Upper lobe of left lung (tissue), 4 donors: ENCODE results near the gene PLK5.
"Not testable (repeated sequence)": the region's sequence is repeated elsewhere in the genome, so short reads cannot be mapped to it uniquely, and the experiment has no call there.

Source experiments
- CTCF ChIP-seq, 6 experiments: fragments of 450-650 bp in 4 of 6; fragments of 200-600 bp in 2 of 6; sonication (generic) in 2 of 6; IDR thresholded peaks; one replicate each; pipeline ENCODE4 v1.5.1; 2016 to 2019; ENCODE audit warnings: antibody characterized with exemption in 6 of 6
- POLR2A ChIP-seq, 4 donors: fragments of 450-650 bp; IDR thresholded peaks; one replicate each; pipeline ENCODE4 v1.5.1; 2016 to 2017; ENCODE audit warnings: antibody characterized with exemption in 4 of 4, mild to moderate bottlenecking in 2 of 4

GRCh38 chr19:1535699-1536098 is 11.8 kb downstream of the PLK5 start:
- TF ChIP-seq CTCF, POLR2A (IDR thresholded peaks at IDR 0.05): not testable (repeated sequence)
